HUDEP-2 (cell line): ENCODE results near the gene GFRA1.
"Not testable (repeated sequence)": the region's sequence is repeated elsewhere in the genome, so short reads cannot be mapped to it uniquely, and the experiment has no call there.

Experiments used
- DNase-seq, 76 experiments: peaks; one replicate each; lab custom pipeline; 2025; ENCODE audit not compliant: unreplicated experiment in 76 of 76; lab: John Stamatoyannopoulos, UW

GFRA1 gene

DNA sequence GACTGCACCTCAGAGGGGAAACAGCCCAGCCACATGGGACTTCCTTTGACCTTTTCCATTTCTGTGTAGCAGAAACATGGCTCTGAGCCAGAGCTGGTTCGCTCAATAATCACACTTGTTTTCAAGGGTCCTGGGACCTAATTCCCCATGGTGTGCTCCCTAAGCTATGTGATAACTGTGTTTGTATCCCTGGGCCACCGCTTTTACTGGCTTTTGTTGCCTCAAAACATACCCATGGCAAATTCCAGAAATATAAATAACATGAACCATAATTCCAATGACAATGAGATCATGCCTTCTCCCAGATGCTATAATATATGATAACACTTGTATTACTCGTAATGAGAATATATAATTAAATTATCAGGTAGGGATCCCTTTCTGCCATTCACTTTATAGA is 196.4 kb downstream of the GFRA1 start:
- no peak for DNase-seq

DNA sequence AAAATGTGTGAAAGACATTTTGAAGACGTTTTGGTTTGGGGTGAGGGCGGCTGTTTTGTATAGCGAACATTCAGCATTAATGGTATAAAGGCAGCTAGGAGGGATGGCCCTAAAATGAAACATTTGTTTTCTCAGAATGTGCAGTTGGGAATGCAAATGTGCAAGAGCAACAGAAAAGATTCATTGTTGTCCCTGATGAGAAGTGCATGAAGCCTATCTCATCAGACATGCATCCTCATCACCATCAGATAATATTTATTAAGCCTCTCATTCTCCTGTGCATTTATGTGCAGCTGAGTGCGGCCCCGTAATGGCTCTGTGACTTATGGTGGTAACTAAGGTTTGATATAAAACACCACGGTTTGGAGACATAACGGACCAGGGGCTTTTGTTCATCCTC is 199.5 kb downstream of the GFRA1 start:
- no peak for DNase-seq

GRCh38 chr10:116073001-116073400 is 200.0 kb downstream of the GFRA1 start:
- no peak for DNase-seq

GRCh38 chr10:116071453-116072148 is 201.4 kb downstream of the GFRA1 start:
- DNase-seq, result no peak

GRCh38 chr10:116070743-116071320 is 202.2 kb downstream of the GFRA1 start:
- no peak for DNase-seq

GRCh38 chr10:116069856-116070255 is 203.2 kb downstream of the GFRA1 start:
- no peak for DNase-seq

DNA sequence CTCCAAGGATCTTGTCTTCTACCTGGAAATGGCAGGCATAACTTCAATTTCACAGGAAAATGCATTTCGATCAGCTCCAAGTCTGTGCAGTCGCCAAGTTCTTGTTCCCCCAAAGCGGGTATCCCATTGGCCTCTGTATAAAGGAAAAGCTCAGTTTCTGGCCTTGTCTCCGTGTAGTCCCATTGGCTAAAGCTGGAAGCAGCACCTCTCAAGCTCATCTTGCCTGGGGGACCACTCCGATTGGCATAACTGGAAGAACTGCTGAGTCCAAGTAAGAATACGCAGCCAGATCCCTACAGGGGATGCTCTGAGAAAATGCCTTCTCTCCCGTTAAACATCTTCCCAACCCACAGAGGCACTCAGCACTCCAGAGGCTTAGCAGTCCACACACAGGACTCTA is 205.2 kb downstream of the GFRA1 start:
- no peak for DNase-seq

DNA sequence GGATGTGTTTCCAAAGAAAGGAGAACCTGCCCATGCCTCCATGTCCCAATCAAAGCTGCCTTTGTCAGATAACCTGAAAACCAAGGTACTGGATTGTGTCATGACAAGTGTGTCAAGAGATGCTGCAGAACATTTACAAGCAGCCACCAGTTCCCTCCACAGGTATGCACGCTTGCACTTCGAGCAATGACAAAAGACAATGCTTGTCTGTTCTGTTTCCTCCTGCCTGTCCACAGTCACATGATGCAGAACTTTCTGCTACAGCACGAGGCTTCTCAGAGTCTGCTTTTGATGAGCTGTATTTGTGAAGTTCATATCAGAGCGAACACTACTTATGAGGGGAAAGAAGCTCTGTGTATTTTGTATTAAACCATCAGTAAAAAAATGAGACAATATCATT is 209.9 kb downstream of the GFRA1 start:
- DNase-seq, result no peak

GRCh38 chr10:116060864-116061263 is 212.1 kb downstream of the GFRA1 start:
- DNase-seq, result no peak

GRCh38 chr10:116059320-116059719 is 213.7 kb downstream of the GFRA1 start:
- no peak for DNase-seq

- DNase-seq, result no peak
These were observed 216.3 kb downstream of the GFRA1 start for GRCh38 chr10:116056445-116057293.

DNA sequence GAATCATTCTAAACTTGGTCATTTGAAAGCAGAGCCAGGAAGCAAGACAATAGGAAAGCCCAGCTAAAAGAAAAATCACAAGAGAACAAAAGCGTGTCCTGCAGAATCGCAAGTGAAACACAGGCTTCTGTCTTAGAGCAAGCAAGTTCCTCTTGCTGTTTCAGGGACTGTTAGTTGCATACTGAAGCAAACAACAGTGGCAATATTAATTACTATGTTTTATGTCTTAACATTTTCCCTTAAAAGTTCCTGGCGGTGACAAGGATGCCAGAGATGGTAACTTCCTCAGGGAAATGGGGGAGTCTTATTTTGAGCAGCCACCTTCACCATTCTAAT is 217.1 kb downstream of the GFRA1 start:
- DNase-seq, result no peak

- DNase-seq, result no peak
These were observed 217.6 kb downstream of the GFRA1 start for GRCh38 chr10:116055252-116055916.

- no peak for DNase-seq
These were observed 219.1 kb downstream of the GFRA1 start for GRCh38 chr10:116053910-116054309.

- DNase-seq, result not testable (repeated sequence)
These were observed 219.8 kb downstream of the GFRA1 start for GRCh38 chr10:116053009-116053730.

DNA sequence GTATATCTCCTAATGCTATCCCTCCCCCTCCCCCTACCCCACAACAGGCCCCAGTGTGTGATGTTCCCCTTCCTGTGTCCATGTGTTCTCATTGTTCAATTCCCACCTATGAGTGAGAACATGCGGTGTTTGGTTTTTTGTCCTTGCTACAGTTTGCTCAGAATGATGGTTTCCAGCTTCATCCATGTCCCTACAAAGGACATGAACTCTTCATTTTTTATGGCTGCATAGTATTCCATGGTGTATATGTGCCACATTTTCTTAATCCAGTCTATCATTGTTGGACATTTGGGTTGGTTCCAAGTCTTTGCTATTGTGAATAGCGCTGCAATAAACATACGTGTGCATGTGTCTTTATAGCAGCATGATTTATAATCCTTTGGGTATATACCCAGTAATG is 220.5 kb downstream of the GFRA1 start:
- DNase-seq, result not testable (repeated sequence)

DNA sequence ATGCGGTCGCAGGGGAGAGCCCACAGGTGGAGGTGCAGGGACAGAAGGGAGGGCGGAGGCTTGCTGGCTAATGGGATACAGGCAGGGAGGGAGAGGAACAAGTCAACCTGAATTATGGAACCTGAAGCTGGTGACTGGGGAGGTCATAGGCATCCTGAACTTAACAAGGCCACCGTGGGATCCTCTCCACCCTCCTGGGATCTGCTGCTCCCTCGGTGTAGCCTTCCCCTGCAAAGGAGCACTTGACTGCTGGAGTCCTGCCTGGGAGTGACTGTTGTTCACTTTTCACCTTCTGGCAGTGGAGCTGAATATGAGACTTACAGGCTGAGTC is 223.1 kb downstream of the GFRA1 start:
- DNase-seq, result no peak

- DNase-seq, result no peak
These were observed 223.6 kb downstream of the GFRA1 start for GRCh38 chr10:116049158-116049973.

GRCh38 chr10:116045366-116046356 is 227.3 kb downstream of the GFRA1 start:
- DNase-seq, result no peak
